Glomerular endothelial cell (primary cell): Measurements from ENCODE around the gene SIRT1. TPM values are rescaled to one million over a fixed set of nuclear protein-coding genes. Genes with fewer than 3 reads are reported as not detected.
"Not testable (repeated sequence)": the region's sequence is repeated elsewhere in the genome, so short reads cannot be mapped to it uniquely, and the experiment has no call there.

ENCODE experiments used
- DNase-seq: peaks from one replicate; pipeline ENCODE4 v3.0.0-alpha.2; 2011; ENCODE audit warnings: low read depth, low spot score; ENCODE audit errors: extremely low read depth
- total RNA-seq: library from RNA; depleted of rRNA; stranded (reverse); fragments of >200 nt; gene quantifications from 2 replicates; pipeline ENCODE4 v1.2.3, GENCODE V29; 2015

The SIRT1 gene
- total RNA-seq, 1 donor from 2014 or later: 9.5 TPM

- DNase-seq: no peak
Measured at GRCh38 chr10:67943917-67944316, 59.5 kb downstream of the SIRT1 start.

GRCh38 chr10:67955614-67956013 lies 71.2 kb downstream of the SIRT1 start:
- no peak for DNase-seq

- DNase-seq: no peak
Measured at GRCh38 chr10:67959839-67960476, 75.5 kb downstream of the SIRT1 start.

- no peak for DNase-seq
Measured at GRCh38 chr10:67965456-67965855, 81.0 kb downstream of the SIRT1 start.

- DNase-seq: not testable (repeated sequence)
Measured at GRCh38 chr10:67966035-67966434, 81.6 kb downstream of the SIRT1 start.

Other genes starting within 250 kb of the SIRT1 start
- gene CTNNA3, start 188.5 kb upstream of the SIRT1 start, total RNA-seq: not detected in 2 replicates
- gene DNAJC12, start 46.5 kb upstream of the SIRT1 start, total RNA-seq: 1.9 and 2.0 TPM in 2 replicates
- 48.8 and 57.2 TPM in 2 replicates for gene HERC4, start 190.6 kb downstream of the SIRT1 start, total RNA-seq
- 1.1 and 3.7 TPM in 2 replicates for gene MYPN, start 224.8 kb downstream of the SIRT1 start, total RNA-seq